Cardiac muscle cell (in vitro differentiated cells and primary cell): ENCODE results near the gene BRSK2. TPM values are rescaled to one million over a fixed set of nuclear protein-coding genes. Genes with fewer than 3 reads are reported as not detected.
"Not testable (repeated sequence)": the region's sequence is repeated elsewhere in the genome, so short reads cannot be mapped to it uniquely, and the experiment has no call there.

ENCODE experiments used
- DNase-seq, 2 donors: peaks; one replicate each; pipeline versions ENCODE4 v3.0.0 to v3.0.0-alpha.2; 2010 to 2017; ENCODE audit warnings: low read depth in 1 of 2, low spot score in 1 of 2
- H3K27ac ChIP-seq: fragments of 200-600 bp; sonication (generic); 2 replicates; pipeline ENCODE4 v1.5.1; 2016
- H3K27me3 ChIP-seq: fragments of 200-600 bp; sonication (generic); 2 replicates; pipeline ENCODE4 v1.6.0; 2016; ENCODE audit warnings: control low read depth
- H3K36me3 ChIP-seq: fragments of 200-600 bp; sonication (generic); 2 replicates; pipeline ENCODE4 v1.5.1; 2016; ENCODE audit warnings: control low read depth
- H3K4me1 ChIP-seq: fragments of 200-600 bp; sonication (generic); 2 replicates; pipeline ENCODE4 v1.8.1; 2017; ENCODE audit warnings: low read depth, mild to moderate bottlenecking, mixed run types
- H3K4me3 ChIP-seq: fragments of 200-600 bp; sonication (generic); 2 replicates; pipeline ENCODE4 v1.5.1; 2016; ENCODE audit warnings: mild to moderate bottlenecking
- H3K9me3 ChIP-seq: fragments of 200-600 bp; sonication (generic); 2 replicates; pipeline ENCODE4 v1.5.1; 2017; ENCODE audit warnings: low read depth, mild to moderate bottlenecking, control low read depth
- CTCF ChIP-seq: IDR thresholded peaks from 2 replicates; pipeline ENCODE4 v1.5.1; 2012; ENCODE audit warnings: low read depth, mild to moderate bottlenecking, low read length
- polyA plus RNA-seq: library from polyadenylated mRNA; unstranded; fragments of >200 nt; fragmentation: Nextera tagmentation; extraction: Ambion mirVana; gene quantifications from 2 replicates; pipeline ENCODE4 v1.2.1, GENCODE V29; 2016
- total RNA-seq: library from RNA; depleted of rRNA; stranded (reverse); fragments of >200 nt; gene quantifications from 2 replicates; pipeline ENCODE4 v1.2.3, GENCODE V29; 2016

BRSK2 gene
- total and polyA plus RNA-seq, 2 experiments from 2014 or later, result 0.69 to 2.7 TPM

- H3K4me1 ChIP-seq, result no peaks in the 10 kb centered on the region
- no peak overlapping the region for H3K4me3 ChIP-seq
- no peak overlapping the region for H3K27ac ChIP-seq
- no peaks in the 10 kb centered on the region for H3K27me3 ChIP-seq
- no peak for TF ChIP-seq CTCF
- H3K36me3 ChIP-seq, result no peaks in the 10 kb centered on the region
- no peaks in the 10 kb centered on the region for H3K9me3 ChIP-seq
- DNase-seq, result no peak
These were observed 20.9 kb downstream of the BRSK2 start for GRCh38 chr11:1410366-1411291.

- Histone ChIP-seq H3K27ac (no peak overlapping the region), H3K4me1 (no peaks in the 10 kb centered on the region), H3K27me3 (no peaks in the 10 kb centered on the region), H3K4me3 (no peak overlapping the region), H3K36me3 (no peaks in the 10 kb centered on the region), H3K9me3 (no peaks in the 10 kb centered on the region)
- DNase-seq, result no peak
- TF ChIP-seq CTCF, result no peak
These were observed 21.6 kb downstream of the BRSK2 start for GRCh38 chr11:1411301-1411700.

GRCh38 chr11:1411739-1412138 is 22.0 kb downstream of the BRSK2 start:
- H3K27me3 ChIP-seq, DNase-seq, H3K4me3 ChIP-seq, H3K27ac ChIP-seq, H3K9me3 ChIP-seq, H3K4me1 ChIP-seq, H3K36me3 ChIP-seq: not testable (repeated sequence)

- Histone ChIP-seq H3K9me3 (no peaks in the 10 kb centered on the region), H3K27ac (no peak overlapping the region), H3K36me3 (no peaks in the 10 kb centered on the region), H3K4me3 (no peak overlapping the region), H3K27me3 (no peaks in the 10 kb centered on the region), H3K4me1 (no peaks in the 10 kb centered on the region)
- no peak for TF ChIP-seq CTCF
- no peak for DNase-seq
These were observed 22.8 kb downstream of the BRSK2 start for GRCh38 chr11:1412377-1413095.

- Histone ChIP-seq H3K4me3 (no peak overlapping the region), H3K36me3 (no peaks in the 10 kb centered on the region), H3K27me3 (no peaks in the 10 kb centered on the region), H3K27ac (no peak overlapping the region), H3K9me3 (no peaks in the 10 kb centered on the region), H3K4me1 (no peaks in the 10 kb centered on the region)
- TF ChIP-seq CTCF, result no peak
- DNase-seq, result no peak
These were observed 24.9 kb downstream of the BRSK2 start for GRCh38 chr11:1414650-1415049.

GRCh38 chr11:1415631-1416030 is 25.9 kb downstream of the BRSK2 start:
- Histone ChIP-seq H3K36me3 (no peaks in the 10 kb centered on the region), H3K4me3 (no peak overlapping the region), H3K9me3 (no peaks in the 10 kb centered on the region), H3K27me3 (no peaks in the 10 kb centered on the region), H3K4me1 (no peaks in the 10 kb centered on the region), H3K27ac (no peak overlapping the region)
- TF ChIP-seq CTCF, result no peak
- no peak for DNase-seq

- H3K27me3 ChIP-seq, H3K27ac ChIP-seq, DNase-seq, H3K36me3 ChIP-seq, H3K4me3 ChIP-seq, H3K9me3 ChIP-seq, H3K4me1 ChIP-seq: not testable (repeated sequence)
These were observed 28.6 kb downstream of the BRSK2 start for GRCh38 chr11:1418192-1418795.
